Measurements from ENCODE around the gene EGFLAM. TPM values are rescaled to one million over a fixed set of nuclear protein-coding genes. Genes with fewer than 3 reads are reported as not detected.

The EGFLAM gene
- total RNA-seq, 5 donors from 2014 or later (not counting 1 experiment from before 2014, with no cell fraction given) = not detected

DNA sequence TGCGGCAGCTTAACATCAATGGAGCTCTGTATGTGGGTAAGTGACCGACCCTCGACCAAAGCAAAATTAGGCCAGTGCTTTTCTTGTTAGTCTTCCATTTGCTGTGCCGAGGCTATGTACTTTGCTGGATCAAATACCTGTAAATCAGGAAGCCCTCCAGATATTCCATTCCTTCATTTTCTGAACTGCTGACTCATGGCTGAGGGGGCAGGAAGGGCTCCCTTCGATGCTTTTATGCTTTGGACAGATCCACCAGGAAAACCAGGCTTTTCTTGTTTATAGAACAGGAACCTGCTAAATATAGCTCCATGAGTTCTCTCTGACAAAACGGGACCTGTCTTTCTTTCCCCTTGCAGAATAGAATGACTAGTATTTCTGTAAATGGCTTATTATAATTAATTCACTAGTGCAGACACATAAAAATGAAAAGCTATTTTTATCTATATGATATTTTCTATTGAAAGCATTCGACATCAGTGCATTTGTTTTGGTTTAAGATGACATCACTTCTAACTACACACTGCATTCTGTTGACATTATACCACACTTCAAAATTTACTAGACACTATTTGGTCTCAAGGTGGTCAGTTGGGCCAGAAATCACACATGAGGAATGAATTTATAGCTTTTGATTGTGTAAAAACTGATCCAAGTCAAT is 204.7 kb downstream of the EGFLAM start:
- DNase-seq (no peak), ATAC-seq (replicated peaks in 1 of 4) (no peak)
- Mint-ChIP-seq H3K36me3 (no peaks in the 10 kb centered on the region), H3K4me3 (no peak overlapping the region), H3K27me3 (peaks cover 39 to 53% of the 10 kb centered on the region in 2 donors), H3K4me1 (peaks cover 0 to 6% (median 0%) of the 10 kb centered on the region in 3 donors), H3K27ac (no peak overlapping the region), H3K9me3 (no peaks in the 10 kb centered on the region)
- WGBS (ENCODE audit: insufficient coverage) = 100% methylated on average over 2 of the region's 7 CpGs
- Histone ChIP-seq H3K27ac (ENCODE audit: low read length) (no peak overlapping the region), H3K27me3 (replicated peaks in 1 of 2; ENCODE audit: control insufficient read depth in 2 of 2, extremely low read depth in 1 of 2, insufficient read depth in 2 of 2, low read length in 1 of 2) (peaks cover 3 to 54% of the 10 kb centered on the region in 2 experiments), H3K4me3 (ENCODE audit: control insufficient read depth in 1 of 2, extremely low read depth in 1 of 2, low read length in 1 of 2) (no peak overlapping the region), H3K9me3 (no peaks in the 10 kb centered on the region), H3K4me1 (ENCODE audit: control insufficient read depth in 1 of 2, extremely low read depth in 1 of 2, insufficient read depth in 2 of 2, low read length in 2 of 2) (no peaks in the 10 kb centered on the region), H3K36me3 (ENCODE audit: control insufficient read depth in 2 of 2, extremely low read depth in 1 of 2, insufficient read depth in 1 of 2, low read length in 1 of 2) (no peaks in the 10 kb centered on the region)
- CTCF ChIA-PET = interaction anchor here (0.8 to 1.1 kb wide), 3 partner anchors 10 to 22 kb away, joined by 4 to 5 read pairs (median 4); no protein-coding TSS in a partner anchor
- POLR2A ChIA-PET = no interaction called here

DNA sequence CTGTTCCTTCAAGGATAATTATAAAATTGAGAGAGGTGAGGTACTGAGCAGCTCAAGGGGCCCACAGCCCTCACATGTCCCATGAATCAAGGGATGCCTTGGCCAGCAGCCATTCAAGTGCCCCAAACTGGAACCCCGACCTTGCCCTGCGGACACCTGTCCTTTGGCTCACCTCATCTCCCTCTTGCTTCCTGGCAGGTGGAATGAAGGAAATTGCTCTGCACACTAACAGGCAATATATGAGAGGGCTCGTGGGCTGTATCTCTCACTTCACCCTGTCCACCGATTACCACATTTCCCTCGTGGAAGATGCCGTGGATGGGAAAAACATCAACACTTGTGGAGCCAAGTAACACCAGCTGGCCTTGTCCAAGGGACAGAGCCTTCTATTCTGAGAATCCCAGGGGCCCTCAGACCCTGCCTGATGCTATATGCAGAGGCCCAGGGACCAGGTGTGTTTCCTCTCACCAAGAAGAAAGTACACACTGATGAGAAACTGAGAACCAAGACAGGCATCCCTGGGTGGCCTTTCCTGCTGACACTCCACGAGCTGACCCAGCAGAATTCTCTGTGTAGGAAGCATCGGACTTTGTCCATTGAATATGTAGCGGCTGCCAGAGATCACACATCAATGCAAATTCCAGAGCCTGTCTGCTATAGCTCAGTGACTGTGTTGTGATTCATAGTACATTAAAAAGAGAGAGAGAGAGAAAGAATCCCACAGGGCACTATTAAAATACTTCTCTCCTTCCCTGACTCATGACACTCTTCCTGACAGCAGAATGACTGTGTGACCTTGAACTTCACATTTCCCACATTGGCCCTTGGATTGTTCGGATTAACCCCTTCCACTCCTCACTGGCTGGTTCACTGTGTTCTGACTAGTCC is 205.5 kb downstream of the EGFLAM start:
- Mint-ChIP-seq H3K27me3 (peaks cover 45 to 54% of the 10 kb centered on the region in 2 donors), H3K27ac (no peak overlapping the region), H3K4me3 (no peak overlapping the region), H3K9me3 (no peaks in the 10 kb centered on the region), H3K4me1 (peaks cover 0 to 6% (median 0%) of the 10 kb centered on the region in 3 donors), H3K36me3 (no peaks in the 10 kb centered on the region)
- ChIA-PET POLR2A (no interaction called here), CTCF (interaction anchor here (0.8 to 1.4 kb wide), 4 partner anchors 10 to 23 kb away, joined by 4 to 5 read pairs (median 4); no protein-coding TSS in a partner anchor)
- no peaks in the 10 kb centered on the region for H3K36me3 ChIP-seq (ENCODE audit: control insufficient read depth in 2 of 2, extremely low read depth in 1 of 2, insufficient read depth in 1 of 2, low read length in 1 of 2)
- 76% methylated on average over 7 of the region's 10 CpGs for WGBS (ENCODE audit: insufficient coverage)
- peaks cover 2 to 54% of the 10 kb centered on the region in 2 experiments for H3K27me3 ChIP-seq (replicated peaks in 1 of 2; ENCODE audit: control insufficient read depth in 2 of 2, extremely low read depth in 1 of 2, insufficient read depth in 2 of 2, low read length in 1 of 2)
- DNase-seq (no peak), ATAC-seq (replicated peaks in 1 of 4) (no peak)
- no peak overlapping the region for H3K27ac ChIP-seq (ENCODE audit: low read length)
- no peak overlapping the region for H3K4me3 ChIP-seq (ENCODE audit: control insufficient read depth in 1 of 2, extremely low read depth in 1 of 2, low read length in 1 of 2)
- no peaks in the 10 kb centered on the region for H3K4me1 ChIP-seq (ENCODE audit: control insufficient read depth in 1 of 2, extremely low read depth in 1 of 2, insufficient read depth in 2 of 2, low read length in 2 of 2)
- no peaks in the 10 kb centered on the region for H3K9me3 ChIP-seq

DNA sequence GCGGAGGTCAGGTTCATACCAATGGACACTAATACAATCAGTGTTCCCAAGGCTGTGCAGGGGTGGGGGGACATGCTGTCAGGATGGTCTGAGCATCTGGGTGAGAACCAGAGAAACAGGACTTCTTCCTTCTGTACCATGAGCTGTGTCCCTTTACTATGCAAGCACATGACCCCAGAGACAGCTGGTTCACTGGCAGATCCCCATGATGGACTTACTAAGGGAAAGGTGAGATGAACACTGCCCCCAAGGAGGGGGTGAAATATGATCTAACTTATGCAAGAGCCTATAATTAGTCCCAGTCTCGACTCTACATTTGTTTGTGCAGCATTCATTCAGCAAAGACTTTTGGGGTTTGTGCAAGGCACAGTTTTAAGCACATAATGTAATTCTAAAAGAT is 206.7 kb downstream of the EGFLAM start:
- Mint-ChIP-seq H3K27ac (no peak overlapping the region), H3K4me3 (no peak overlapping the region), H3K9me3 (no peaks in the 10 kb centered on the region), H3K36me3 (no peaks in the 10 kb centered on the region), H3K4me1 (peaks cover 0 to 6% (median 0%) of the 10 kb centered on the region in 3 donors), H3K27me3 (peaks cover 44 to 55% of the 10 kb centered on the region in 2 donors)
- WGBS (ENCODE audit: insufficient coverage) = no CpG with 5 or more reads among the region's 2 CpGs
- CTCF ChIA-PET = interaction anchor here in 1 of 2 donors (1.4 kb wide), 1 partner anchor 23 kb away, joined by 4 read pairs; no protein-coding TSS in a partner anchor
- DNase-seq (no peak), ATAC-seq (replicated peaks in 1 of 4) (no peak)
- POLR2A ChIA-PET = no interaction called here
- H3K36me3 ChIP-seq (ENCODE audit: control insufficient read depth in 2 of 2, extremely low read depth in 1 of 2, insufficient read depth in 1 of 2, low read length in 1 of 2) = no peaks in the 10 kb centered on the region
- H3K4me3 ChIP-seq (ENCODE audit: control insufficient read depth in 1 of 2, extremely low read depth in 1 of 2, low read length in 1 of 2) = no peak overlapping the region
- H3K27ac ChIP-seq (ENCODE audit: low read length) = no peak overlapping the region
- no peaks in the 10 kb centered on the region for H3K9me3 ChIP-seq
- peaks cover 2 to 63% of the 10 kb centered on the region in 2 experiments for H3K27me3 ChIP-seq (replicated peaks in 1 of 2; ENCODE audit: control insufficient read depth in 2 of 2, extremely low read depth in 1 of 2, insufficient read depth in 2 of 2, low read length in 1 of 2)
- H3K4me1 ChIP-seq (ENCODE audit: control insufficient read depth in 1 of 2, extremely low read depth in 1 of 2, insufficient read depth in 2 of 2, low read length in 2 of 2) = no peaks in the 10 kb centered on the region

DNA sequence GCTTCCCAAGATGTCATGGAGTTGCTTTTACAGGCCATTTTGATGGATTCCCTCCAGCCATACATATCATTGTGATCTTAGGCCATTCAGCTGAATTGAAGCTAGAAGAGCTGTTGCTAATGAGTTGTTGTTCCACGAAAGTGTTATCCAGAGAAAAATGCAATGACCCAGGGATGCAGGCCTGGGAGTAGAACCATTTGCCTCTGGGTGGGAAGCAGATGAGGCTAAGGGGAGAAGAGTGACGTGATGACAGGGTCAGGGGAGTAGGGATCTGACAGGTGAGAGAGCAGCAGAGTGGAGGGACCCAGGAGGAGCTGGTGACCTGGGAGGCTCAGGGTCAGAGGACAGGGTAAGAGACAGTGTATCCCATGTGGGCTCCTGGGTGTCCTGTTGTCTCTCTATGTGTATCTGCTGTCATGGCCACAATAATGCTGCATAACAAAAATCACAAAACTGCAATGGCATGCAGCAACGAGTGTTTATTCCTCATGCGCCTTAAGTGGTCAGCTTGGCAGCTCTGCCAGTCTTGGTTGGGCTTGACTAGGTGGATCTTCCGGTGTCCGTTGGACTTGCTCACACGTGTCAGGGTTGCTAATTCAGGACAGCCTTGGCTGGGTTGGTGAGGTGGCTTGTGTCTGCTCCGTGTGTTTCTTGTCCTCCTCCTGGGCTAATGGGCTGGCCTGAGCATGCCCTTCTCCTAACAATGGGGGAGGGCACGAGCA is 207.5 kb downstream of the EGFLAM start:
- 81% methylated on average over 8 of the region's 9 CpGs for WGBS (ENCODE audit: insufficient coverage)

DNA sequence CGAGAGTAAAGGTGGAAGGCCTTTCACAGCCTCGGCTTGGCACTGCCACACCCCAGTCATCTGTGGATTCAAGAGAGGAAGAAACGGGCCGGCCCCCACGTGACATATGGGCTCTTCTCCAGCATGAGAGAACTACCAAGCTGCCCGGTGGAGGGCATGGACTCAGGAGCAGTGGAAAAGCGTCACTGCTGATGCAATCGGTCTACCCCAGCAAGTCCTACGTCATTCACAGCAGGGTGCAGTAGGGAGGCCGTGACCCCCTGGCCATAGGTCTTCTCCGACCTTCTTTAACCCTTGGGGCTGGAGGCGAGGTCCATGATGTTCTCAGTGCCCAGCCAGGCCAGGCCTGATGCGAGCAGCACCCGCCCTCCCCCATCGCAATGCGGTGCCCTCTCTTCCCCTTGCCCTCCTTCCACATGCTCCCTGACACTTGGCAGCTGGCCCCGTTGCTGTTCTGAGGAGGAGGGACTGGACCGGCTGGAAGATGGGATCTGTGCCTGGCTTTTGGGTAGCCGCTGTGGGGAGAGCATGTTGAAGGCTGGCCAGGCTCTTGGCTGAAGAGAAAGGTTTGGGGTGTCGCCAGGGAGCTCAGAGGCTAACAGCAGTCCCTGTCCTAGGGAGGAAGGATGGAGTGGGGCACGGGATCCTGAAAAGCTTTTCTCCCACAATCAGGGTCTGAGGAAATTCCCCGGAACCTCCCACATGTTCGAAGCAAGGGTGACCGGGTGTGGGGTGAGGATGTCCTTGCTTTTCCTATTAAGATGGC is 208.2 kb downstream of the EGFLAM start:
- Histone ChIP-seq H3K27ac (ENCODE audit: low read length) (no peak overlapping the region), H3K4me1 (ENCODE audit: control insufficient read depth in 1 of 2, extremely low read depth in 1 of 2, insufficient read depth in 2 of 2, low read length in 2 of 2) (no peaks in the 10 kb centered on the region), H3K4me3 (ENCODE audit: control insufficient read depth in 1 of 2, extremely low read depth in 1 of 2, low read length in 1 of 2) (no peak overlapping the region), H3K27me3 (replicated peaks in 1 of 2; ENCODE audit: control insufficient read depth in 2 of 2, extremely low read depth in 1 of 2, insufficient read depth in 2 of 2, low read length in 1 of 2) (peaks cover 2 to 64% of the 10 kb centered on the region in 2 experiments), H3K9me3 (no peaks in the 10 kb centered on the region), H3K36me3 (ENCODE audit: control insufficient read depth in 2 of 2, extremely low read depth in 1 of 2, insufficient read depth in 1 of 2, low read length in 1 of 2) (no peaks in the 10 kb centered on the region)
- Mint-ChIP-seq H3K4me1 (peaks cover 0 to 6% (median 0%) of the 10 kb centered on the region in 3 donors), H3K27me3 (peaks cover 34 to 49% of the 10 kb centered on the region in 2 donors), H3K36me3 (no peaks in the 10 kb centered on the region), H3K9me3 (no peaks in the 10 kb centered on the region), H3K27ac (no peak overlapping the region), H3K4me3 (no peak overlapping the region)
- ATAC-seq (replicated peaks in 1 of 4) = no peak
- ChIA-PET CTCF (interaction anchor here in 1 of 2 donors (2.4 kb wide), 1 partner anchor 25 kb away, joined by 12 read pairs; no protein-coding TSS in a partner anchor), POLR2A (no interaction called here)
- no peak for DNase-seq
- WGBS (ENCODE audit: insufficient coverage) = 69% methylated on average over 13 of the region's 24 CpGs

More for the DNA sequence above, 207.5 kb downstream of the EGFLAM start:
- H3K4me3 Mint-ChIP-seq = no peak overlapping the region
- H3K9me3 ChIP-seq = no peaks in the 10 kb centered on the region
- H3K27ac Mint-ChIP-seq = no peak overlapping the region
- ChIA-PET POLR2A (no interaction called here), CTCF (no interaction called here)
- ATAC-seq (replicated peaks in 1 of 4) = no peak
- H3K9me3 Mint-ChIP-seq = no peaks in the 10 kb centered on the region
- H3K36me3 ChIP-seq (ENCODE audit: control insufficient read depth in 2 of 2, extremely low read depth in 1 of 2, insufficient read depth in 1 of 2, low read length in 1 of 2) = no peaks in the 10 kb centered on the region
- H3K36me3 Mint-ChIP-seq = no peaks in the 10 kb centered on the region
- H3K4me1 ChIP-seq (ENCODE audit: control insufficient read depth in 1 of 2, extremely low read depth in 1 of 2, insufficient read depth in 2 of 2, low read length in 2 of 2) = no peaks in the 10 kb centered on the region
- H3K27me3 ChIP-seq (replicated peaks in 1 of 2; ENCODE audit: control insufficient read depth in 2 of 2, extremely low read depth in 1 of 2, insufficient read depth in 2 of 2, low read length in 1 of 2) = peaks cover 2 to 59% of the 10 kb centered on the region in 2 experiments
- H3K4me1 Mint-ChIP-seq = peaks cover 0 to 6% (median 0%) of the 10 kb centered on the region in 3 donors
- no peak for DNase-seq
- H3K27me3 Mint-ChIP-seq = peaks cover 36 to 50% of the 10 kb centered on the region in 2 donors
- no peak overlapping the region for H3K27ac ChIP-seq (ENCODE audit: low read length)
- H3K4me3 ChIP-seq (ENCODE audit: control insufficient read depth in 1 of 2, extremely low read depth in 1 of 2, low read length in 1 of 2) = no peak overlapping the region
